IMR-90 (cell line): ENCODE measurements around the gene SLC2A1. TPM values are rescaled to one million over a fixed set of nuclear protein-coding genes. Genes with fewer than 3 reads are reported as not detected.

Experiments used
- ATAC-seq: fragments of 200-7000 bp; cut with Tn5 transposase; 2 replicates; pipeline ENCODE4 v1.9.1; 2020; ENCODE audit warnings: low read depth, mild to moderate bottlenecking, moderate library complexity
- BruUV-seq: library from RNA; stranded (reverse); fragments of 400-500 nt; replicated peaks from 2 replicates; lab custom pipeline; 2021; lab: Mats Ljungman, UMichigan
- CTCF ChIA-PET: fragments of 300-600 bp; formaldehyde crosslinking; extraction: SDS; loops from one replicate; lab custom pipeline; 2021; ENCODE audit warnings: antibody characterized with exemption; lab: Yijun Ruan, JAX
- POLR2A ChIA-PET: fragments of 300-600 bp; sonication (Branson Sonifier 250); formaldehyde crosslinking; loops from one replicate; lab custom pipeline; 2022; ENCODE audit warnings: antibody characterized with exemption; ENCODE audit not compliant: unreplicated experiment; lab: Charles Lee
- DNase-seq: peaks from one replicate; pipeline ENCODE4 v3.0.0; 2013
- H2AFZ ChIP-seq: replicated peaks from 2 replicates; pipeline ENCODE3; 2013; ENCODE audit warnings: low read length, mild to moderate bottlenecking; ENCODE audit not compliant: poor library complexity
- H2AK5ac ChIP-seq: 2 replicates; pipeline ENCODE4 v1.6.1; 2013; ENCODE audit warnings: low read depth, low read length, inconsistent platforms
- H2AK9ac ChIP-seq: replicated peaks from 2 replicates; pipeline ENCODE3; 2013; ENCODE audit warnings: mild to moderate bottlenecking, low read depth, low read length, moderate library complexity; ENCODE audit not compliant: poor library complexity
- H2BK120ac ChIP-seq: 2 replicates; pipeline ENCODE4 v1.6.1; 2013; ENCODE audit warnings: low read depth, low read length, inconsistent platforms
- H2BK15ac ChIP-seq: 3 replicates; pipeline ENCODE4 v1.6.1; 2013; ENCODE audit warnings: low read depth, low read length, inconsistent platforms
- H2BK20ac ChIP-seq: 2 replicates; pipeline ENCODE4 v1.6.1; 2013; ENCODE audit warnings: low read depth, mild to moderate bottlenecking, inconsistent platforms, low read length, moderate library complexity
- H2BK5ac ChIP-seq: 2 replicates; pipeline ENCODE4 v1.6.1; 2013; ENCODE audit warnings: mild to moderate bottlenecking, low read depth, low read length, inconsistent platforms; ENCODE audit not compliant: poor library complexity, severe bottlenecking
- H3K14ac ChIP-seq: replicated peaks from 2 replicates; pipeline ENCODE4 v1.6.1; 2013; ENCODE audit warnings: low read depth, low read length, inconsistent platforms
- H3K18ac ChIP-seq: 2 replicates; pipeline ENCODE4 v1.6.1; 2013; ENCODE audit warnings: low read depth, low read length, control low read depth
- H3K23ac ChIP-seq: 2 replicates; pipeline ENCODE4 v1.6.1; 2013; ENCODE audit warnings: low read depth, low read length, inconsistent platforms
- H3K27ac ChIP-seq: 2 replicates; pipeline ENCODE4 v1.5.1; 2013; ENCODE audit warnings: mild to moderate bottlenecking, control low read depth, low read length; ENCODE audit not compliant: insufficient read depth
- H3K27me3 ChIP-seq: 2 replicates; pipeline ENCODE4 v1.6.1; 2013; ENCODE audit warnings: low read length; ENCODE audit not compliant: control insufficient read depth, insufficient read depth
- H3K36me3 ChIP-seq: 2 replicates; pipeline ENCODE4 v1.6.1; 2013; ENCODE audit warnings: low read length, mixed read lengths; ENCODE audit not compliant: control insufficient read depth, insufficient read depth
- H3K4ac ChIP-seq: 2 replicates; pipeline ENCODE4 v1.6.1; 2013; ENCODE audit warnings: low read depth, low read length, inconsistent platforms
- H3K4me1 ChIP-seq: 2 replicates; pipeline ENCODE4 v1.6.1; 2013; ENCODE audit warnings: low read length, mixed read lengths; ENCODE audit not compliant: control insufficient read depth, insufficient read depth
- H3K4me2 ChIP-seq: 2 replicates; pipeline ENCODE4 v1.6.1; 2013; ENCODE audit warnings: low read depth, mild to moderate bottlenecking, control low read depth, low read length, moderate library complexity
- H3K4me3 ChIP-seq: 2 replicates; pipeline ENCODE4 v1.5.1; 2013; ENCODE audit warnings: low read depth, mild to moderate bottlenecking, control low read depth, low read length, moderate library complexity; ENCODE audit not compliant: insufficient read depth
- H3K56ac ChIP-seq: 2 replicates; pipeline ENCODE4 v1.6.1; 2013; ENCODE audit warnings: low read length, inconsistent platforms; ENCODE audit not compliant: insufficient read depth; ENCODE audit errors: extremely low read depth
- H3K79me1 ChIP-seq, 2 experiments: 2 replicates each; pipeline ENCODE4 v1.6.1; 2013; ENCODE audit warnings: low read length in 2 of 2, inconsistent platforms in 1 of 2, low read depth in 1 of 2
- H3K9ac ChIP-seq: 2 replicates; pipeline ENCODE4 v1.6.1; 2013; ENCODE audit warnings: low read depth, low read length, control low read depth
- H3K9me1 ChIP-seq: 2 replicates; pipeline ENCODE4 v1.6.1; 2013; ENCODE audit warnings: low read length, inconsistent platforms; ENCODE audit not compliant: insufficient read depth
- H3K9me3 ChIP-seq: 2 replicates; pipeline ENCODE4 v1.6.1; 2013; ENCODE audit warnings: low read length; ENCODE audit not compliant: control insufficient read depth, insufficient read depth
- H4K20me1 ChIP-seq: 2 replicates; pipeline ENCODE4 v1.6.1; 2013; ENCODE audit warnings: low read length, inconsistent platforms; ENCODE audit not compliant: insufficient read depth
- H4K5ac ChIP-seq: 2 replicates; pipeline ENCODE4 v1.6.1; 2013; ENCODE audit warnings: mild to moderate bottlenecking, low read depth, low read length, control low read depth
- H4K8ac ChIP-seq, 2 experiments: 2 replicates each; pipeline ENCODE4 v1.6.1; 2013; ENCODE audit warnings: low read depth in 2 of 2, low read length in 2 of 2, control low read depth in 1 of 2, inconsistent platforms in 1 of 2
- H4K91ac ChIP-seq: 2 replicates; pipeline ENCODE4 v1.6.1; 2013; ENCODE audit warnings: low read depth, low read length, inconsistent platforms; ENCODE audit not compliant: insufficient read depth
- BHLHE40 ChIP-seq: fragments of 150-350 bp; IDR thresholded peaks from 2 replicates; pipeline ENCODE4 v1.6.1; 2016; ENCODE audit warnings: mild to moderate bottlenecking, low read depth, low read length
- CEBPB ChIP-seq: IDR thresholded peaks from 2 replicates; pipeline ENCODE4 v1.6.1; 2012; ENCODE audit warnings: low read depth, low read length, improper control_type of control experiment
- CHD1 ChIP-seq: IDR thresholded peaks from 2 replicates; pipeline ENCODE4 v1.6.1; 2012; ENCODE audit warnings: low read depth, low read length, improper control_type of control experiment
- FOS ChIP-seq: fragments of 150-350 bp; IDR thresholded peaks from 2 replicates; pipeline ENCODE4 v1.6.1; 2016; ENCODE audit warnings: low read depth, low read length
- MAFK ChIP-seq: IDR thresholded peaks from 2 replicates; pipeline ENCODE4 v1.6.1; 2012; ENCODE audit warnings: low read depth, low read length, improper control_type of control experiment
- MAZ ChIP-seq: IDR thresholded peaks from 2 replicates; pipeline ENCODE4 v1.6.1; 2012; ENCODE audit warnings: low read depth, mild to moderate bottlenecking, low read length, improper control_type of control experiment, moderate library complexity, borderline replicate concordance
- MXI1 ChIP-seq: IDR thresholded peaks from 2 replicates; pipeline ENCODE4 v1.6.1; 2012; ENCODE audit warnings: low read depth, mild to moderate bottlenecking, low read length, moderate library complexity, borderline replicate concordance
- NFE2L2 ChIP-seq: fragments of 150-350 bp; IDR thresholded peaks from 2 replicates; pipeline ENCODE4 v1.6.1; 2016; ENCODE audit warnings: low read depth, mild to moderate bottlenecking, low read length
- POLR2A ChIP-seq: IDR thresholded peaks from 2 replicates; pipeline ENCODE4 v1.6.1; 2012; ENCODE audit warnings: mild to moderate bottlenecking, low read depth, low read length
- RAD21 ChIP-seq: IDR thresholded peaks from 2 replicates; pipeline ENCODE4 v1.6.1; 2012; ENCODE audit warnings: low read length, improper control_type of control experiment
- RCOR1 ChIP-seq: IDR thresholded peaks from 2 replicates; pipeline ENCODE4 v1.6.1; 2012; ENCODE audit warnings: mild to moderate bottlenecking, low read length, improper control_type of control experiment; ENCODE audit not compliant: insufficient replicate concordance
- RFX5 ChIP-seq: IDR thresholded peaks from 2 replicates; pipeline ENCODE4 v1.8.0; 2012; ENCODE audit warnings: low read depth, mild to moderate bottlenecking, low read length, moderate library complexity
- SMC3 ChIP-seq: fragments of 150-350 bp; IDR thresholded peaks from 2 replicates; pipeline ENCODE4 v1.6.1; 2016; ENCODE audit warnings: low read depth, mild to moderate bottlenecking, antibody characterized with exemption, low read length, moderate library complexity
- WGBS, 2 experiments: methylation state at CpG; one replicate each; pipeline versions ENCODE4 v1.1.5 to v1.1.7; 2013; ENCODE audit warnings: missing lambda C conversion rate in 2 of 2; ENCODE audit not compliant: insufficient read length in 1 of 2; ENCODE audit errors: extremely low coverage in 2 of 2; 5-methylcytosine and 5-hydroxymethylcytosine counted together
- dilution Hi-C: fragments of 300-500 bp; cut with HindIII; formaldehyde crosslinking; loops from one replicate; pipeline ENCODE4 v1.14.3; 2018; ENCODE audit warnings: low sequenced_read_pairs; ENCODE audit not compliant: unreplicated experiment
- in situ Hi-C: fragments of 300-500 bp; cut with MboI; formaldehyde crosslinking; loops from 3 replicates; pipeline ENCODE4 v1.14.3; 2019; ENCODE audit warnings: low sequenced_read_pairs, inconsistent platforms, mixed read lengths
- intact Hi-C: fragments of 100-400 bp; cut with micrococcal nuclease; formaldehyde crosslinking; loops from 2 replicates; pipeline ENCODE4 v1.10.0; 2022
- polyA plus RNA-seq, 3 experiments: library from polyadenylated mRNA; depleted of rRNA; stranded (reverse); fragments of >200 nt; gene quantifications; 2 replicates each; pipeline ENCODE4 v1.2.3, GENCODE V29; 2012; ENCODE audit warnings: low replicate concordance in 1 of 3
- total RNA-seq: library from RNA; depleted of rRNA; stranded (reverse); fragments of >200 nt; gene quantifications from 2 replicates; pipeline ENCODE4 v1.2.3, GENCODE V29; 2012
- TF ChIP-seq, protein P1 (sequence below): fragments of 150-350 bp; IDR thresholded peaks from 2 replicates; pipeline ENCODE4 v1.6.1; 2016; ENCODE audit warnings: low read depth, mild to moderate bottlenecking, low read length, moderate library complexity, borderline replicate concordance
- TF ChIP-seq, protein P2 (sequence below): fragments of 150-350 bp; IDR thresholded peaks from 2 replicates; pipeline ENCODE4 v1.6.1; 2017; ENCODE audit warnings: mild to moderate bottlenecking, antibody characterized with exemption, low read length, low read depth
- TF ChIP-seq, protein P3 (sequence below): conservative IDR thresholded peaks from 2 replicates; pipeline ENCODE4 v1.5.1; 2012; ENCODE audit warnings: mild to moderate bottlenecking, low read depth, low read length, improper control_type of control experiment

The SLC2A1 gene
- total and polyA plus RNA-seq, 2 of the 4 experiments (the other 2 are of a cell fraction), result 200 to 395 TPM

DNA sequence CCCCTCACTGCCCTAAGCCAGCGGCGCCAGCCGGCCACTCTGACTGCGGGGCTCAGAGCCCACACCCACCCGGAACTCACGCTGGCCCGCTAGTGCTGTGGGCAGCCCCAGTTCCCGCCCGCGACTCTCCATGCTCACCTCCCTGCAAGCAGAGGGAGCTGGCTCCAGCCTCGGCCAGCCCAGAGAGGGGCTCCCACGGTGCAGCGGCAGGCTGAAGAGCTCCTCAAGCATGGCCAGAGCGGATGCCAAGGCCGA, 41.5 kb downstream of the SLC2A1 start:
- Histone ChIP-seq H3K23ac (no peak overlapping the region), H3K27me3 (no peaks in the 10 kb centered on the region; the same call in 1 of the 2 replicates), H3K36me3 (no peaks in the 10 kb centered on the region), H2BK15ac (no peak overlapping the region), H4K91ac (no peak overlapping the region), H3K4me3 (no peak overlapping the region), H2AK5ac (no peak overlapping the region), H3K18ac (no peak overlapping the region), H2BK5ac (no peak overlapping the region), H2BK20ac (no peak overlapping the region), H3K9me1 (no peaks in the 10 kb centered on the region), H3K56ac (no peak overlapping the region), H3K27ac (no peak overlapping the region), H3K9me3 (peaks cover 5% of the 10 kb centered on the region; the same call in 1 of the 2 replicates), H3K79me1 (no peaks in the 10 kb centered on the region), H4K20me1 (no peaks in the 10 kb centered on the region), H3K4me1 (no peaks in the 10 kb centered on the region), H2BK120ac (no peak overlapping the region), H3K4ac (no peak overlapping the region), H3K14ac (no peak overlapping the region), H3K9ac (no peak overlapping the region), H2AK9ac (no peak overlapping the region), H2AFZ (no peak overlapping the region), H4K8ac (no peak overlapping the region), H4K5ac (no peak overlapping the region), H3K4me2 (no peak overlapping the region)
- ATAC-seq (no peak), DNase-seq (no peak)
- intact Hi-C loops, result loop anchor here (10.0 kb wide), 1 partner anchor 308 kb away; no protein-coding TSS in a partner anchor
- 97% methylated on average over 13 of the region's 15 CpGs; no CpG with 5 or more reads in 1 of the 2 experiments for WGBS, 2 experiments
- in situ Hi-C loops, result loop anchor here (10.0 to 25.0 kb wide), 2 partner anchors 132 to 495 kb away; partner anchors contain the start of gene TMEM269
- dilution Hi-C loops, result no loop called here
- POLR2A ChIA-PET, result no interaction called here
- BruUV-seq, result no TSS peak
- CTCF ChIA-PET, result interaction anchor here (8.1 kb wide), 1 partner anchor 156 kb away, joined by 132 read pairs; no protein-coding TSS in a partner anchor
- TF ChIP-seq, protein P1, sequence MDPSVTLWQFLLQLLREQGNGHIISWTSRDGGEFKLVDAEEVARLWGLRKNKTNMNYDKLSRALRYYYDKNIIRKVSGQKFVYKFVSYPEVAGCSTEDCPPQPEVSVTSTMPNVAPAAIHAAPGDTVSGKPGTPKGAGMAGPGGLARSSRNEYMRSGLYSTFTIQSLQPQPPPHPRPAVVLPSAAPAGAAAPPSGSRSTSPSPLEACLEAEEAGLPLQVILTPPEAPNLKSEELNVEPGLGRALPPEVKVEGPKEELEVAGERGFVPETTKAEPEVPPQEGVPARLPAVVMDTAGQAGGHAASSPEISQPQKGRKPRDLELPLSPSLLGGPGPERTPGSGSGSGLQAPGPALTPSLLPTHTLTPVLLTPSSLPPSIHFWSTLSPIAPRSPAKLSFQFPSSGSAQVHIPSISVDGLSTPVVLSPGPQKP, result no peak
- TF ChIP-seq MAFK (no peak), MAZ (no peak), BHLHE40 (no peak), RAD21 (no peak), FOS (no peak), MXI1 (no peak), SMC3 (no peak), CEBPB (no peak), POLR2A (no peak), RFX5 (no peak), CHD1 (no peak), NFE2L2 (no peak), RCOR1 (no peak)
- TF ChIP-seq, protein P2, sequence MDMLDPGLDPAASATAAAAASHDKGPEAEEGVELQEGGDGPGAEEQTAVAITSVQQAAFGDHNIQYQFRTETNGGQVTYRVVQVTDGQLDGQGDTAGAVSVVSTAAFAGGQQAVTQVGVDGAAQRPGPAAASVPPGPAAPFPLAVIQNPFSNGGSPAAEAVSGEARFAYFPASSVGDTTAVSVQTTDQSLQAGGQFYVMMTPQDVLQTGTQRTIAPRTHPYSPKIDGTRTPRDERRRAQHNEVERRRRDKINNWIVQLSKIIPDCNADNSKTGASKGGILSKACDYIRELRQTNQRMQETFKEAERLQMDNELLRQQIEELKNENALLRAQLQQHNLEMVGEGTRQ, result no peak
- TF ChIP-seq, protein P3, sequence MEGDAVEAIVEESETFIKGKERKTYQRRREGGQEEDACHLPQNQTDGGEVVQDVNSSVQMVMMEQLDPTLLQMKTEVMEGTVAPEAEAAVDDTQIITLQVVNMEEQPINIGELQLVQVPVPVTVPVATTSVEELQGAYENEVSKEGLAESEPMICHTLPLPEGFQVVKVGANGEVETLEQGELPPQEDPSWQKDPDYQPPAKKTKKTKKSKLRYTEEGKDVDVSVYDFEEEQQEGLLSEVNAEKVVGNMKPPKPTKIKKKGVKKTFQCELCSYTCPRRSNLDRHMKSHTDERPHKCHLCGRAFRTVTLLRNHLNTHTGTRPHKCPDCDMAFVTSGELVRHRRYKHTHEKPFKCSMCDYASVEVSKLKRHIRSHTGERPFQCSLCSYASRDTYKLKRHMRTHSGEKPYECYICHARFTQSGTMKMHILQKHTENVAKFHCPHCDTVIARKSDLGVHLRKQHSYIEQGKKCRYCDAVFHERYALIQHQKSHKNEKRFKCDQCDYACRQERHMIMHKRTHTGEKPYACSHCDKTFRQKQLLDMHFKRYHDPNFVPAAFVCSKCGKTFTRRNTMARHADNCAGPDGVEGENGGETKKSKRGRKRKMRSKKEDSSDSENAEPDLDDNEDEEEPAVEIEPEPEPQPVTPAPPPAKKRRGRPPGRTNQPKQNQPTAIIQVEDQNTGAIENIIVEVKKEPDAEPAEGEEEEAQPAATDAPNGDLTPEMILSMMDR, result no peak
